Spinal cord (tissue), 10 donors: Measurements from ENCODE around the gene CEP72. TPM values are rescaled to one million over a fixed set of nuclear protein-coding genes. Genes with fewer than 3 reads are reported as not detected.
A peak's percentile ranks its signal among the peaks of the same experiment; 100 is the strongest.
"Not testable (repeated sequence)": the region's sequence is repeated elsewhere in the genome, so short reads cannot be mapped to it uniquely, and the experiment has no call there.

Experiments used
- DNase-seq, 6 donors: peaks; one replicate each; pipeline versions ENCODE4 v3.0.0 to v3.0.0-alpha.2; 2013 to 2015; ENCODE audit warnings: low spot score in 6 of 6, low read depth in 4 of 6
- H3K27ac ChIP-seq: one replicate; pipeline ENCODE4 v1.5.1; 2013; ENCODE audit warnings: low read depth, low read length, control low read depth
- H3K27me3 ChIP-seq: one replicate; pipeline ENCODE4 v1.6.1; 2013; ENCODE audit warnings: low read length; ENCODE audit not compliant: control insufficient read depth, insufficient read depth
- H3K36me3 ChIP-seq: one replicate; pipeline ENCODE4 v1.6.1; 2013; ENCODE audit warnings: low read length; ENCODE audit not compliant: control insufficient read depth, insufficient read depth
- H3K4me1 ChIP-seq: one replicate; pipeline ENCODE4 v1.6.1; 2013; ENCODE audit warnings: low read length; ENCODE audit not compliant: control insufficient read depth, insufficient read depth
- H3K4me3 ChIP-seq: one replicate; pipeline ENCODE4 v1.5.1; 2013; ENCODE audit warnings: low read depth, low read length, control low read depth
- H3K9me3 ChIP-seq: one replicate; pipeline ENCODE4 v1.6.1; 2013; ENCODE audit warnings: low read length; ENCODE audit not compliant: control insufficient read depth, insufficient read depth
- WGBS: methylation state at CpG from one replicate; pipeline ENCODE4 v1.1.5; 2013; ENCODE audit warnings: missing lambda C conversion rate; ENCODE audit not compliant: insufficient coverage; 5-methylcytosine and 5-hydroxymethylcytosine counted together
- polyA plus RNA-seq, 2 donors: library from polyadenylated mRNA; unstranded; fragments of 120-200 nt; gene quantifications; one replicate each; pipeline ENCODE4 v1.2.1, GENCODE V29; 2013; ENCODE audit not compliant: insufficient read length in 2 of 2
- total RNA-seq, 2 donors: library from RNA; depleted of rRNA in 1 of 2; stranded (reverse); fragments of 120-200 nt in 1 of 2; fragments of >200 nt in 1 of 2; gene quantifications; one replicate each; pipeline versions ENCODE4 v1.2.3 to v1.2.4, GENCODE V29; 2013 to 2014
- donor health status: healthy.

Gene CEP72
- total and polyA plus RNA-seq, 4 donors: 3.5 to 12.1 (median 9.1) TPM

GRCh38 chr5:570446-570845 lies 41.7 kb upstream of the CEP72 start:
- WGBS: 94% methylated on average over 17 of the region's 17 CpGs
- no peak overlapping the region for H3K27ac ChIP-seq
- no peaks in the 10 kb centered on the region for H3K4me1 ChIP-seq
- no peak for DNase-seq
- no peaks in the 10 kb centered on the region for H3K36me3 ChIP-seq
- no peak overlapping the region for H3K4me3 ChIP-seq
- peaks cover 34% of the 10 kb centered on the region for H3K27me3 ChIP-seq
- peaks cover 2% of the 10 kb centered on the region for H3K9me3 ChIP-seq

DNA sequence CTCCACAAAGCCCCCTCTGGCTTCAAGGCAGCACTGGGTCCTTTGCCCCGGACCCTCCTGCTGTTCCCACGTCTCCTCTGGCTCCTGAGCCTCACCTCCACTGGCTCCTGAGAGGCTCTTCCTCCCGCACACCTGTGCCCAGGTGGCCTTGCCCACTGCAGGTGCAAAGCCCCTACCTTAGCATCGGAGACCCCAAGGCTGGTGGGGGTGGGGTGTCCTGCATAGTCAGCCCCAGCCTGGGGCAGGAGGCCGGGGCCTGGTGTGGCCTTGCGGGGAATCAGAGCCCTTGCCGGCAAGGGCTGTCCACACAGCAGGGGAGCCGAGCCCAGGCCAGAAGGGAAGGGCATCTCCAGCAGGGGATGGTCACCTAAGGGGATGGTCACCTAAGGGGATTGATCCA lies 41.3 kb upstream of the CEP72 start:
- WGBS: 73% methylated on average over 7 of the region's 8 CpGs
- Histone ChIP-seq H3K27ac (no peak overlapping the region), H3K27me3 (peaks cover 30% of the 10 kb centered on the region), H3K36me3 (no peaks in the 10 kb centered on the region), H3K4me3 (no peak overlapping the region), H3K4me1 (no peaks in the 10 kb centered on the region), H3K9me3 (peaks cover 2% of the 10 kb centered on the region)
- no peak for DNase-seq

GRCh38 chr5:571791-572190 lies 40.3 kb upstream of the CEP72 start:
- Histone ChIP-seq H3K9me3 (peaks cover 1% of the 10 kb centered on the region), H3K27ac (no peak overlapping the region), H3K36me3 (no peaks in the 10 kb centered on the region), H3K27me3 (peaks cover 21% of the 10 kb centered on the region), H3K4me1 (no peaks in the 10 kb centered on the region), H3K4me3 (no peak overlapping the region)
- 94% methylated on average over 13 of the region's 13 CpGs for WGBS
- no peak for DNase-seq

- H3K36me3 ChIP-seq: no peaks in the 10 kb centered on the region
- no peaks in the 10 kb centered on the region for H3K9me3 ChIP-seq
- WGBS: 74% methylated on average over 5 of the region's 14 CpGs
- H3K27me3 ChIP-seq: peaks cover 14% of the 10 kb centered on the region
- DNase-seq: peak in 1 of 6 donors; percentile 10
- no peaks in the 10 kb centered on the region for H3K4me1 ChIP-seq
- H3K27ac ChIP-seq: no peak overlapping the region
- no peak overlapping the region for H3K4me3 ChIP-seq
These were observed 39.6 kb upstream of the CEP72 start for GRCh38 chr5:572398-573019.

- DNase-seq: no peak
- no peaks in the 10 kb centered on the region for H3K36me3 ChIP-seq
- no peaks in the 10 kb centered on the region for H3K4me1 ChIP-seq
- H3K27me3 ChIP-seq: peaks cover 8% of the 10 kb centered on the region
- no peak overlapping the region for H3K4me3 ChIP-seq
- no peak overlapping the region for H3K27ac ChIP-seq
- WGBS: 89% methylated on average over 6 of the region's 12 CpGs
- peaks cover 2% of the 10 kb centered on the region for H3K9me3 ChIP-seq
These were observed 38.9 kb upstream of the CEP72 start for GRCh38 chr5:573206-573605.

DNA sequence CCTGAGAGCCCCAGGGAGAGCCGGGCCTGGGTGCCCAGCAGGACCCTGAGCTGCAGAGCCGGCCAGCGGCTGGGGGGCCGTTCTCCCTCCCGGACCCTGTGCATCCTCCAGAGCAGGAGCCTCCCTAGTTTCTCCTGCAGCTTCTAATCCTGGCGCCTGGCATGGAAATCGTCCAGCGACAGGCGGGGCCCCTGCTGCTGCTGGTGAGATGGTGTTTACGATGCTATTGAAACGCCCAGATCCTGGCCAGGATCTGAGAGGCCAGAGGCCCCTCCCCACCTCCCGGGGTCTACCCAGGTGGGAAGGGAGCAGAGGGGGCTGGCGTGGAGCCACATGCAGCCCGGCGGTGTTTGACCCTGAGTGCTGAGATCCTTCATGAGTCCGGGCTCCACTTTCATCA lies 38.2 kb upstream of the CEP72 start:
- Histone ChIP-seq H3K4me1 (no peaks in the 10 kb centered on the region), H3K36me3 (no peaks in the 10 kb centered on the region), H3K27me3 (peaks cover 4% of the 10 kb centered on the region), H3K27ac (no peak overlapping the region), H3K9me3 (peaks cover 2% of the 10 kb centered on the region), H3K4me3 (no peak overlapping the region)
- 42% methylated on average over 16 of the region's 16 CpGs for whole genome bisulfite sequencing
- DNase-seq: no peak

DNA sequence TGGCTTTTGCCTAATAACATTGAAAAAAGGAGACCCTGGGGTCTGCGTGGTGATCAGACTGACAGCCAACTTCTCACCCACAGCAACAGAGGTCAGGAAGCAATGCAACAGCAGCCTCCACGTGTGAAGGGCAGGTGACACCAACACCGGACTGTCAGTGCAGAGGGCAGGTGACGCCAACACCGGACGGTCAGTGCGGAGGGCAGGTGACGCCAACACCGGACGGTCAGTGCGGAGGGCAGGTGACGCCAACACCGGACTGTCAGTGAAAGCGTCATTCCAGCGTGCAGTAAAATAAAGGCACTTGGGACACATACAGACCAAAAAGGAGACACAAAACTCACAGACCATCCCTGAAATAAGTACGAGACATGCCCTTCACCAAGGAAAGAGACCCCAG lies 37.2 kb upstream of the CEP72 start:
- WGBS: 92% methylated on average over 10 of the region's 16 CpGs
- peaks cover 11% of the 10 kb centered on the region for H3K27me3 ChIP-seq
- no peaks in the 10 kb centered on the region for H3K4me1 ChIP-seq
- DNase-seq: no peak
- H3K36me3 ChIP-seq: no peaks in the 10 kb centered on the region
- no peak overlapping the region for H3K4me3 ChIP-seq
- peaks cover 2% of the 10 kb centered on the region for H3K9me3 ChIP-seq
- no peak overlapping the region for H3K27ac ChIP-seq

DNA sequence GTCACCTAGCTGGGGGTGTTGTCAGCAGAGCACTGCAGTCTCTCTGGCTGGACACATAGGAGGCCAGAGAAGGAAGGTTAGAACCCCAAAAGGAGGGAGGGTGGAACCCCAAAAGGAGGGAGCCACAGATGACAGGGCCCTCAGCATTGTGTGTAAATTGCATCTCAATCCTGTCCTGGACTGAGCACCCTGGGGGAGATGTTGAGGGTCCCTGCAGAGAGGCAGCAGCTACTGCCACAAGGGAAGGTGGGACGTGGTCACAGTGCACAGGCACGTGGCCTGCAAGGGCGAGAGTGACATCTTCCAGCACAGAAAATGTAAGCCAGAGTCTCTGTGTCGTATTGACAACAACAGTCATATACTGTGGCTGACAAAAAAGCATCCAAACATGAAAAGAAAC lies 36.5 kb upstream of the CEP72 start:
- DNase-seq: no peak
- H3K4me3 ChIP-seq: no peak overlapping the region
- H3K4me1 ChIP-seq: no peaks in the 10 kb centered on the region
- H3K36me3 ChIP-seq: no peaks in the 10 kb centered on the region
- peaks cover 11% of the 10 kb centered on the region for H3K27me3 ChIP-seq
- peaks cover 2% of the 10 kb centered on the region for H3K9me3 ChIP-seq
- WGBS: 75% methylated on average over 4 of the region's 4 CpGs
- H3K27ac ChIP-seq: no peak overlapping the region

DNA sequence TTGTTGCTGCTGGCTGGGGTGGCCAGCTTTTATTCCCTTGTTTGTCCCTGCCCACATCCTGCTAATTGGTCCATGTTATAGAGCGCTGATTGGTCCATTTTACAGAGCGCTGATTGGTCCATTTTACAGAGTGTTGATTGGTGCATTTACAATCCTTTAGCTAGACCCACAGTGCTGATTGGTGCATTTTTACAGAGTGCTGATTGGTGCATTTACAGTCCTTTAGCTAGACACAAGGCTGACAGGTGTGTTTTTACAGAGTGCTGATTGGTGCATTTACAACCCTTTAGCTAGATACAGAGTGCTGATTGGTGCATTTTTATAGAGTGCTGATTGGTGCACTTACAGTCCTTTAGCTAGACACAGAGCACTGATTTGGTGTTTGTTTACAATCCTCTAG lies 34.9 kb upstream of the CEP72 start:
- WGBS: 100% methylated on average over 1 of the region's 2 CpGs
- H3K27me3 ChIP-seq: peaks cover 11% of the 10 kb centered on the region
- DNase-seq, H3K4me3 ChIP-seq, H3K27ac ChIP-seq, H3K36me3 ChIP-seq, H3K4me1 ChIP-seq, H3K9me3 ChIP-seq: not testable (repeated sequence)

DNA sequence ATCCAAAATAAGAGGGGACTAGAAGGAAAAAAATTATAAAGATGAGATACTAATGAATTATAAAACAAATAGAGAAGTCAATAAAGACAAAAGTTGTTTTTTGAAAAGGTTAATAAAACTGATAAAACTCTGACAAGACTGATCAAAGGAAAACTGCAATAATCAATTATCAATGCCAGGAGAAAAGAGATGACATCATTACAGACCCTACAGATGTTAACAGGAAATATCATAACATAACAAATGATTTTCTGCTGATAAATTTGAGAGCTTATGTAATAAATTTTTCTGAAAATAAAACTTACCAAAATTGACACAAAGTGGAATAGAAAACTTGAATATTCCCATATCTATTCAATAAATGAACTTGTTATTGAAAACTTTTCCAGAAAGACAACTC lies 34.3 kb upstream of the CEP72 start:
- peaks cover 2% of the 10 kb centered on the region for H3K9me3 ChIP-seq
- H3K36me3 ChIP-seq: no peaks in the 10 kb centered on the region
- no peak overlapping the region for H3K4me3 ChIP-seq
- H3K27me3 ChIP-seq: peaks cover 11% of the 10 kb centered on the region
- DNase-seq: no peak
- no peaks in the 10 kb centered on the region for H3K4me1 ChIP-seq
- no peak overlapping the region for H3K27ac ChIP-seq
